HEK293T (cell line): ENCODE measurements around the gene MACIR.

ENCODE experiments used
- ARNT ChIP-seq: fragments of 450-650 bp; IDR thresholded peaks from 2 replicates; pipeline ENCODE4 v1.6.1; 2017; ENCODE audit warnings: mild to moderate bottlenecking
- BHLHE40 ChIP-seq: fragments of 450-650 bp; IDR thresholded peaks from 2 replicates; pipeline ENCODE4 v1.6.1; 2016; ENCODE audit warnings: mild to moderate bottlenecking, moderate library complexity, borderline replicate concordance
- ELF4 ChIP-seq: fragments of 450-650 bp; IDR thresholded peaks from 2 replicates; pipeline ENCODE4 v1.6.1; 2017; ENCODE audit warnings: antibody characterized with exemption
- FOXA1 ChIP-seq: fragments of 450-650 bp; IDR thresholded peaks from 2 replicates; pipeline ENCODE4 v1.6.1; 2016; ENCODE audit warnings: mild to moderate bottlenecking
- FOXK2 ChIP-seq: fragments of 450-650 bp; IDR thresholded peaks from 2 replicates; pipeline ENCODE4 v1.6.1; 2016; ENCODE audit warnings: mild to moderate bottlenecking
- FOXM1 ChIP-seq: fragments of 450-650 bp; IDR thresholded peaks from 2 replicates; pipeline ENCODE4 v1.6.1; 2017; ENCODE audit warnings: mild to moderate bottlenecking, borderline replicate concordance
- LEF1 ChIP-seq: fragments of 450-650 bp; IDR thresholded peaks from 2 replicates; pipeline ENCODE4 v1.6.1; 2017; ENCODE audit warnings: mild to moderate bottlenecking, borderline replicate concordance
- NFRKB ChIP-seq: fragments of 450-650 bp; IDR thresholded peaks from 2 replicates; pipeline ENCODE4 v1.6.1; 2016; ENCODE audit warnings: mild to moderate bottlenecking, moderate library complexity
- PKNOX1 ChIP-seq: fragments of 450-650 bp; IDR thresholded peaks from 2 replicates; pipeline ENCODE4 v1.6.1; 2016
- SP1 ChIP-seq: fragments of 450-650 bp; IDR thresholded peaks from 2 replicates; pipeline ENCODE4 v1.6.1; 2017
- SUZ12 ChIP-seq: fragments of 450-650 bp; IDR thresholded peaks from 2 replicates; pipeline ENCODE4 v1.6.1; 2016; ENCODE audit warnings: mild to moderate bottlenecking
- TARDBP ChIP-seq: fragments of 450-650 bp; IDR thresholded peaks from 2 replicates; pipeline ENCODE4 v1.6.1; 2016

- TF ChIP-seq SP1 = no peak
- no peak for TF ChIP-seq BHLHE40
- no peak for TF ChIP-seq TARDBP
- no peak for TF ChIP-seq FOXK2
- TF ChIP-seq NFRKB = no peak
- no peak for TF ChIP-seq SUZ12
- TF ChIP-seq FOXM1 = no peak
- TF ChIP-seq PKNOX1 = no peak
- no peak for TF ChIP-seq ARNT
- no peak for TF ChIP-seq FOXA1
- no peak for TF ChIP-seq ELF4
- no peak for TF ChIP-seq LEF1
These were observed 35.3 kb upstream of the MACIR start for GRCh38 chr5:103223031-103223955.
